Measurements from ENCODE around the gene SGCB.

DNA sequence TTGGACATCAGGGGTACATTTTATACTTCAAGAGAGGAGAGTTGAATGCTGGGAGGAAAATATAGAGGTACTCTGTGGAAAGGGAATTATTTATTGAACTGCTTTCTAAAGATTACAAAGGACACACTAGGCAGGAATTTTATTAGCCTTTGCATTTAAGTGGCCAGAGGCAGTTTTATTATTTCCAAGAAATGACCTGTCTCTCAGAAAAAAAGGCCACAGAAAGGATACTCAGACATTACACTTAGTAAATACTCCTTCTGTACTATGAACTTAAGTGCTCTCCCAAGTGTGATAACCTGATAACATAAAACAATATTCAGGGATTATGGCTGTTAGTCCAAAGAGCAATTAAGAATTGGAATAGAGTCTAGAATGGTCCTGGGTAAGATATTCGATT is 25.4 kb downstream of the SGCB start:
- TF ChIP-seq POLR2A (IDR thresholded peaks at IDR 0.05): no peak
- TF ChIP-seq, protein P1, sequence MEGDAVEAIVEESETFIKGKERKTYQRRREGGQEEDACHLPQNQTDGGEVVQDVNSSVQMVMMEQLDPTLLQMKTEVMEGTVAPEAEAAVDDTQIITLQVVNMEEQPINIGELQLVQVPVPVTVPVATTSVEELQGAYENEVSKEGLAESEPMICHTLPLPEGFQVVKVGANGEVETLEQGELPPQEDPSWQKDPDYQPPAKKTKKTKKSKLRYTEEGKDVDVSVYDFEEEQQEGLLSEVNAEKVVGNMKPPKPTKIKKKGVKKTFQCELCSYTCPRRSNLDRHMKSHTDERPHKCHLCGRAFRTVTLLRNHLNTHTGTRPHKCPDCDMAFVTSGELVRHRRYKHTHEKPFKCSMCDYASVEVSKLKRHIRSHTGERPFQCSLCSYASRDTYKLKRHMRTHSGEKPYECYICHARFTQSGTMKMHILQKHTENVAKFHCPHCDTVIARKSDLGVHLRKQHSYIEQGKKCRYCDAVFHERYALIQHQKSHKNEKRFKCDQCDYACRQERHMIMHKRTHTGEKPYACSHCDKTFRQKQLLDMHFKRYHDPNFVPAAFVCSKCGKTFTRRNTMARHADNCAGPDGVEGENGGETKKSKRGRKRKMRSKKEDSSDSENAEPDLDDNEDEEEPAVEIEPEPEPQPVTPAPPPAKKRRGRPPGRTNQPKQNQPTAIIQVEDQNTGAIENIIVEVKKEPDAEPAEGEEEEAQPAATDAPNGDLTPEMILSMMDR (IDR thresholded peaks at IDR 0.05): no peak
